K562 (cell line): ENCODE data around the gene MACROD2. TPM values are rescaled to one million over a fixed set of nuclear protein-coding genes. Genes with fewer than 3 reads are reported as not detected.

Source experiments
- ATAC-seq: fragments of 200-7000 bp; cut with Tn5 transposase; 3 replicates; pipeline ENCODE4 v1.9.1; 2020; ENCODE audit warnings: moderate library complexity
- BruUV-seq: library from RNA; stranded (reverse); fragments of 400-500 nt; replicated peaks from 2 replicates; lab custom pipeline; 2021; lab: Mats Ljungman, UMichigan
- CTCF ChIA-PET: fragments of 300-600 bp; formaldehyde crosslinking; extraction: SDS; loops from one replicate; lab custom pipeline; 2021; ENCODE audit warnings: low intra/inter-chr PET ratio; lab: Yijun Ruan, JAX
- POLR2A ChIA-PET: fragments of 300-600, 350-650 bp; sonication (Branson Sonifier 250); formaldehyde crosslinking; extraction: SDS; loops from one replicate; lab custom pipeline; 2021; ENCODE audit warnings: antibody characterized with exemption, inconsistent platforms; lab: Yijun Ruan, JAX
- DNase-seq, 4 experiments: peaks; one replicate each; pipeline versions ENCODE4 v3.0.0 to v3.0.0-alpha.2; 2011 to 2018; ENCODE audit warnings: low spot score in 3 of 4, mixed read lengths in 3 of 4; ENCODE audit errors: extremely low read depth in 1 of 4
- FAIRE-seq: peaks from 2 replicates; lab custom pipeline; 2011; peaks lifted over from hg19 to GRCh38; lab: Jason Lieb, UNC
- H2AFZ ChIP-seq: 2 replicates; pipeline ENCODE4 v1.6.0; 2011; ENCODE audit warnings: low read depth, low read length, control low read depth, inconsistent platforms
- H3K27ac ChIP-seq: fragments of 200-600 bp; 3 replicates; pipeline ENCODE4 v1.8.0; 2011; ENCODE audit warnings: low read depth, mild to moderate bottlenecking, control low read depth, inconsistent platforms, low read length, moderate library complexity, mixed read lengths; ENCODE audit errors: extremely low read depth
- H3K27me3 ChIP-seq, 2 experiments: fragments of 300-600 bp in 1 of 2; 2 replicates in 1 of 2; 3 replicates in 1 of 2; pipeline versions ENCODE4 v1.6.0 to v1.8.0; 2011; ENCODE audit warnings: inconsistent platforms in 2 of 2, low read length in 2 of 2, mild to moderate bottlenecking in 1 of 2, mixed read lengths in 1 of 2, moderate library complexity in 1 of 2; ENCODE audit not compliant: control insufficient read depth in 2 of 2, insufficient read depth in 2 of 2
- H3K36me3 ChIP-seq: fragments of 300-600 bp; 3 replicates; pipeline ENCODE4 v1.8.0; 2011; ENCODE audit warnings: mild to moderate bottlenecking, low read length, inconsistent platforms; ENCODE audit not compliant: control insufficient read depth, insufficient read depth
- H3K4me1 ChIP-seq, 2 experiments: fragments of 200-600 bp in 1 of 2; replicated peaks in 1 of 2; 2 replicates in 1 of 2; 3 replicates in 1 of 2; pipeline versions ENCODE4 v1.5.1 to v1.8.0; 2011; ENCODE audit warnings: inconsistent platforms in 2 of 2, low read length in 2 of 2, mild to moderate bottlenecking in 1 of 2, mixed read lengths in 1 of 2, moderate library complexity in 1 of 2; ENCODE audit not compliant: control insufficient read depth in 2 of 2, insufficient read depth in 2 of 2
- H3K4me2 ChIP-seq: 2 replicates; pipeline ENCODE4 v1.6.1; 2011; ENCODE audit warnings: low read length, control low read depth, inconsistent platforms, mixed read lengths; ENCODE audit not compliant: insufficient read depth
- H3K4me3 ChIP-seq: fragments of 200-600 bp; sonication (generic), shearing (Covaris generic); 2 replicates; pipeline ENCODE4 v1.5.1; 2016; ENCODE audit warnings: control low read depth, inconsistent platforms
- H3K79me2 ChIP-seq: fragments of 200-600 bp; 3 replicates; pipeline ENCODE4 v1.8.0; 2011; ENCODE audit warnings: low read length, inconsistent platforms; ENCODE audit not compliant: control insufficient read depth, insufficient read depth
- H3K9ac ChIP-seq, 2 experiments: 2 replicates each; pipeline versions ENCODE4 v1.6.0 to v1.6.1; 2011; ENCODE audit warnings: low read depth in 2 of 2, low read length in 2 of 2, control low read depth in 1 of 2, inconsistent platforms in 1 of 2, mild to moderate bottlenecking in 1 of 2, mixed read lengths in 1 of 2; ENCODE audit not compliant: insufficient read depth in 1 of 2
- H3K9me1 ChIP-seq: one replicate; pipeline ENCODE4 v1.6.0; 2011; ENCODE audit warnings: inconsistent platforms, mild to moderate bottlenecking, low read length, moderate library complexity; ENCODE audit not compliant: control insufficient read depth, insufficient read depth
- H3K9me3 ChIP-seq: replicated peaks from 2 replicates; pipeline ENCODE4 v1.5.1; 2011; ENCODE audit warnings: low read depth, low read length, inconsistent platforms; ENCODE audit not compliant: control insufficient read depth, insufficient read depth
- H4K20me1 ChIP-seq: replicated peaks from 2 replicates; pipeline ENCODE4 v1.6.1; 2011; ENCODE audit warnings: low read length, inconsistent platforms, mixed read lengths; ENCODE audit not compliant: control insufficient read depth, insufficient read depth
- BDP1 ChIP-seq: IDR thresholded peaks from 3 replicates; pipeline ENCODE4 v1.6.1; 2011; ENCODE audit not compliant: insufficient read length, insufficient read depth
- CBFB ChIP-seq: sonication (generic); formaldehyde crosslinking; IDR thresholded peaks from 2 replicates; pipeline ENCODE4 v1.4.0; 2020; ENCODE audit warnings: mild to moderate bottlenecking, missing genetic modification reagents
- CREB3L1 ChIP-seq: fragments of 450-650 bp; IDR thresholded peaks from 2 replicates; pipeline ENCODE4 v1.6.1; 2014; ENCODE audit warnings: low read depth, mild to moderate bottlenecking, moderate library complexity, borderline replicate concordance
- CTBP1 ChIP-seq: fragments of 450-650 bp; IDR thresholded peaks from 2 replicates; pipeline ENCODE4 v1.6.1; 2016; ENCODE audit warnings: borderline replicate concordance
- LEF1 ChIP-seq: fragments of 450-650 bp; IDR thresholded peaks from 2 replicates; pipeline ENCODE4 v1.6.1; 2016; ENCODE audit warnings: mild to moderate bottlenecking
- OTX1 ChIP-seq: fragments of 450-650 bp; formaldehyde crosslinking; IDR thresholded peaks from 2 replicates; pipeline ENCODE4 v1.4.0; 2022; ENCODE audit warnings: mild to moderate bottlenecking
- PPARD ChIP-seq: fragments of 250-450 bp; sonication (Bioruptor Pico); IDR thresholded peaks from 2 replicates; pipeline ENCODE4 v1.8.0; 2022; ENCODE audit warnings: inconsistent platforms, mild to moderate bottlenecking, moderate library complexity
- RB1 ChIP-seq: fragments of 450-650 bp; IDR thresholded peaks from 2 replicates; pipeline ENCODE4 v1.6.1; 2017; ENCODE audit warnings: low read depth, mild to moderate bottlenecking
- ZNF184 ChIP-seq: sonication (generic); formaldehyde crosslinking; IDR thresholded peaks from 2 replicates; pipeline ENCODE4 v1.5.0; 2020; ENCODE audit warnings: missing genetic modification reagents
- ZSCAN29 ChIP-seq: fragments of 450-650 bp; IDR thresholded peaks from 2 replicates; pipeline ENCODE4 v1.6.1; 2017
- WGBS: fragments of 100-300 bp; shearing (Covaris generic); methylation state at CpG from one replicate; pipeline ENCODE4 v1.1.6; 2016; ENCODE audit warnings: low coverage, mixed read lengths; ENCODE audit not compliant: insufficient coverage; ENCODE audit errors: missing lambda C conversion rate; 5-methylcytosine and 5-hydroxymethylcytosine counted together
- in situ Hi-C: fragments of 300-500 bp; cut with MboI; formaldehyde crosslinking; loops from 4 replicates; pipeline ENCODE4 v1.15.0; 2018; ENCODE audit warnings: inconsistent platforms, mixed read lengths
- intact Hi-C: fragments of 100-400 bp; cut with micrococcal nuclease; formaldehyde crosslinking; loops from 2 replicates; pipeline ENCODE4 v1.14.2; 2022
- polyA plus RNA-seq, 8 experiments: library from polyadenylated mRNA; depleted of rRNA in 4 of 8; stranded (reverse) in 5 of 8; unstranded in 3 of 8; fragments of >200 nt; fragmentation: Nextera tagmentation in 2 of 8; fragmentation: Illumina TruSeq in 1 of 8; extraction: Ambion mirVana in 2 of 8; extraction: Trizol in 1 of 8; gene quantifications; 2 replicates each; pipeline versions ENCODE4 v1.2.1 to v1.2.3, GENCODE V29; 2011 to 2014; ENCODE audit warnings: inconsistent platforms in 1 of 8, missing spikeins in 1 of 8
- total RNA-seq, 7 experiments: library from RNA; depleted of rRNA in 6 of 7; stranded (reverse); fragments of >200 nt in 6 of 7; fragmentation: Illumina TruSeq in 2 of 7; extraction: Trizol in 2 of 7; gene quantifications; 2 replicates each; pipeline versions ENCODE4 v1.2.1 to v1.2.3, GENCODE V29; 2011 to 2021; ENCODE audit warnings: low replicate concordance in 1 of 7
- TF ChIP-seq, protein P1 (sequence below): fragments of 250-450 bp; sonication (Bioruptor Pico); IDR thresholded peaks from 2 replicates; pipeline ENCODE4 v1.9.0; 2021; ENCODE audit warnings: mild to moderate bottlenecking, inconsistent platforms
- TF ChIP-seq, protein P2 (sequence below): fragments of 250-450 bp; sonication (Bioruptor Pico); IDR thresholded peaks from 2 replicates; pipeline ENCODE4 v1.5.0; 2021; ENCODE audit warnings: mild to moderate bottlenecking, moderate library complexity
- TF ChIP-seq, protein P3 (sequence below): fragments of 250-450 bp; sonication (Bioruptor Pico); IDR thresholded peaks from 2 replicates; pipeline ENCODE4 v1.5.0; 2020; ENCODE audit warnings: mild to moderate bottlenecking

MACROD2 gene
- total and polyA plus RNA-seq, 9 of the 15 experiments (the other 6 are each of a cell fraction or from before 2014, with no cell fraction given): not detected

DNA sequence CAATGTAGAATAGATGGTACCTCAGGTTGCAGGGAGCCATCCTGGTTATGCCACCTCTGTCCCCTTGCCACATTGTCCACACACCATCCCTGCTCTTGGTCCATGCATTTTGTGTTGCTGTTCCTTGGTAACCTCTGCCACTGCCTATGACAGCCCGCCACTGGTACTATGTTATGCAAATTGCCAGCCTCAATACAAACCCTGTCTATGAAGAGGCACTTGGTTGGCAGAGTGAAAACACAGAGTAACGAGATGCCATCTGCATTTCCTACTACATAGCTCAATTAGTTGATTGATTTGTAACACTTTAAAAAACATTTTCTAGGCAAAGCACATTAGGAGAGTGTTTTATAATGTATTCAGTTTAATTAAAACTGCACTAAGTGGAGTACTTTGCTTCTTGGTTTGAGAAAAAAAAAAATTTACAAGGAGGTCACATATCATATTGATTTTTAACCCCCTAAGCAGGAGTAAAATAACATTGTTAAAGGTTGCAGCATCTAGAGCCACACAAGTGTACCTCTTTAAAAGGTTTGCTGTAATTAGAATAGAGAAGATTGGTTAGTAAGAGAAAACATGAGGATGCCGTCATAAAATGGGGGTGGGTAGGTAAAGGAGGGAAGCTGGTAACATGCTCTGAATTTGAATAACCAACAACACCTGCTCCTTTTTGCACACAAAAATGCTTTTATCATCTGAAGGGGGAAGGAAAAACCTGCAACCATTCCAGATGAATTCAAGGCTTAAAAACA, 1760.9 kb downstream of the MACROD2 start:
- ChIA-PET POLR2A (no interaction called here), CTCF (no interaction called here)
- Histone ChIP-seq H3K4me2 (no peak overlapping the region), H3K27ac (no peak overlapping the region), H3K9ac (no peak overlapping the region), H3K27me3 (no peaks in the 10 kb centered on the region), H3K9me3 (no peaks in the 10 kb centered on the region), H3K9me1 (no peaks in the 10 kb centered on the region), H3K4me3 (no peak overlapping the region), H3K36me3 (no peaks in the 10 kb centered on the region), H3K79me2 (no peaks in the 10 kb centered on the region), H2AFZ (no peak overlapping the region), H3K4me1 (no peaks in the 10 kb centered on the region), H4K20me1 (no peaks in the 10 kb centered on the region)
- ATAC-seq: no peak
- no peak for DNase-seq
- BruUV-seq: no TSS peak
- no peak for FAIRE-seq
- whole genome bisulfite sequencing: 0% methylated on average over 3 of the region's 3 CpGs
- intact Hi-C loops: no loop called here
- in situ Hi-C loops: no loop called here
- no peak for TF ChIP-seq LEF1
- no peak for TF ChIP-seq RB1
- TF ChIP-seq CREB3L1: no peak
- TF ChIP-seq, protein P1, sequence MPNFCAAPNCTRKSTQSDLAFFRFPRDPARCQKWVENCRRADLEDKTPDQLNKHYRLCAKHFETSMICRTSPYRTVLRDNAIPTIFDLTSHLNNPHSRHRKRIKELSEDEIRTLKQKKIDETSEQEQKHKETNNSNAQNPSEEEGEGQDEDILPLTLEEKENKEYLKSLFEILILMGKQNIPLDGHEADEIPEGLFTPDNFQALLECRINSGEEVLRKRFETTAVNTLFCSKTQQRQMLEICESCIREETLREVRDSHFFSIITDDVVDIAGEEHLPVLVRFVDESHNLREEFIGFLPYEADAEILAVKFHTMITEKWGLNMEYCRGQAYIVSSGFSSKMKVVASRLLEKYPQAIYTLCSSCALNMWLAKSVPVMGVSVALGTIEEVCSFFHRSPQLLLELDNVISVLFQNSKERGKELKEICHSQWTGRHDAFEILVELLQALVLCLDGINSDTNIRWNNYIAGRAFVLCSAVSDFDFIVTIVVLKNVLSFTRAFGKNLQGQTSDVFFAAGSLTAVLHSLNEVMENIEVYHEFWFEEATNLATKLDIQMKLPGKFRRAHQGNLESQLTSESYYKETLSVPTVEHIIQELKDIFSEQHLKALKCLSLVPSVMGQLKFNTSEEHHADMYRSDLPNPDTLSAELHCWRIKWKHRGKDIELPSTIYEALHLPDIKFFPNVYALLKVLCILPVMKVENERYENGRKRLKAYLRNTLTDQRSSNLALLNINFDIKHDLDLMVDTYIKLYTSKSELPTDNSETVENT (CRISPR knock-in tag): no peak
- TF ChIP-seq, protein P2, sequence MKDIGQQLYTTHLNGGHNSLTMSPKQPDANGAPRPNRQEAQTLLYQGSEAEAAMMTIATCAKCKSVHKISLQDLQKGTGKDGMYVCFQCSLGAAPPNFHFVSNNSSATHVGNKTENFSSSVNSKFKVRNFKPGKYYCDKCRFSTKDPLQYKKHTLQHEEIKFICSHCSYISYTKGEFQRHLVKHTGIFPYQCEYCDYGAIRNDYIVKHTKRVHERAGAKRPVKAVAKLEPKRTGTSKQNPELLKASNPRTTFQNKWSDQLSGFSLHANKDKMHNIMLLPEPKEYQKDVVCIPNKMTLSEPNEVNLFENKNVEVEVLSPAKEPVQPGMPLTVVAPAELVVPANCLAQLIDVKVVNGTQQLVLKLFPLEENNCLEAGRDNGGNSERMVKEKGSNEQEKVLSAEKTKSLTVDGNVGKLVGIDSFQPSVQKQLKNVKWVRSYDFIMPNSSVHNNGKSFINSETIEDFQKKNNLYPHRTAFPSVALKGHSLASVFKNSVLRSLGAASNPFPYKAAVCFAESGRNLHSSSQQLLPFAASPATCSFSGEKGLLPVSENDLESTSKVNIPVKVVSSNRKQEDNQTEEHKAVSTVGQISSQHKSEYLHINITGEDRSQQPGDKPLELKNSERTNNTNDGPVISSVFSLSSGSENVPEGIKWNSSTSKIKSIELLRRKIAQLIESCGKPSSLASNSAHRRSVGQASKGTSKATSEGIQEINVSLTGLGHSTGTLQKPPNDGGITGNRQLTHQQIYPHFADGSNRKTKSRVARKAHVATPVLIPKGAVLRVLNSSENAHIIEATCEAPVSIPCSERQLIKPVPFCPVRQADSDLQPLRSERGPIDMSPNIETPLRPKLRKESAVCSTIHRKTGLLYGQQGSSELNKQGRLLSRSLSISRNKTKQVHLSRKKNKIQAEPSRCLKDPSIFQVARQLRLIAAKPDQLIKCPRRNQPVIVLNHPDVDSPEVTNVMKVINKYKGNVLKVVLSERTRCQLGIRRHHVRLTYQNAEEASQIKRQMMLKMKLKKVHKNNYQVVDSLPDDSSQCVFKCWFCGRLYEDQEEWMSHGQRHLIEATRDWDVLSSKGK (CRISPR knock-in tag): no peak
- TF ChIP-seq CTBP1: no peak
- TF ChIP-seq, protein P3, sequence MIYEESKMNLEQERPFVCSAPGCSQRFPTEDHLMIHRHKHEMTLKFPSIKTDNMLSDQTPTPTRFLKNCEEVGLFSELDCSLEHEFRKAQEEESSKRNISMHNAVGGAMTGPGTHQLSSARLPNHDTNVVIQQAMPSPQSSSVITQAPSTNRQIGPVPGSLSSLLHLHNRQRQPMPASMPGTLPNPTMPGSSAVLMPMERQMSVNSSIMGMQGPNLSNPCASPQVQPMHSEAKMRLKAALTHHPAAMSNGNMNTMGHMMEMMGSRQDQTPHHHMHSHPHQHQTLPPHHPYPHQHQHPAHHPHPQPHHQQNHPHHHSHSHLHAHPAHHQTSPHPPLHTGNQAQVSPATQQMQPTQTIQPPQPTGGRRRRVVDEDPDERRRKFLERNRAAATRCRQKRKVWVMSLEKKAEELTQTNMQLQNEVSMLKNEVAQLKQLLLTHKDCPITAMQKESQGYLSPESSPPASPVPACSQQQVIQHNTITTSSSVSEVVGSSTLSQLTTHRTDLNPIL (CRISPR knock-in tag): no peak
- no peak for TF ChIP-seq CBFB (CRISPR knock-in tag)
- TF ChIP-seq PPARD (CRISPR knock-in tag): no peak
- no peak for TF ChIP-seq BDP1
- TF ChIP-seq OTX1: no peak
- TF ChIP-seq ZSCAN29: no peak
- TF ChIP-seq ZNF184 (CRISPR knock-in tag): no peak
